Endothelial cell of umbilical vein (primary cell): Measurements from ENCODE around the gene NIPA2. TPM values are rescaled to one million over a fixed set of nuclear protein-coding genes. Genes with fewer than 3 reads are reported as not detected.
"Not testable (repeated sequence)": the region's sequence is repeated elsewhere in the genome, so short reads cannot be mapped to it uniquely, and the experiment has no call there.

Source experiments
- BruUV-seq: library from RNA; stranded (reverse); fragments of 400-500 nt; replicated peaks from 2 replicates; lab custom pipeline; 2021; lab: Mats Ljungman, UMichigan
- CTCF ChIA-PET: fragments of 300-600, 350-600 bp; sonication (Branson Sonifier 250); formaldehyde crosslinking; loops from one replicate; lab custom pipeline; 2021; ENCODE audit warnings: antibody characterized with exemption, inconsistent platforms; lab: Charles Lee
- POLR2A ChIA-PET: fragments of 300-600, 350-600 bp; sonication (Branson Sonifier 250); formaldehyde crosslinking; loops from one replicate; lab custom pipeline; 2021; ENCODE audit warnings: antibody characterized with exemption, inconsistent platforms; lab: Charles Lee
- DNase-seq: peaks from one replicate; pipeline ENCODE4 v3.0.0-alpha.2; 2011; ENCODE audit warnings: low read depth, low spot score
- FAIRE-seq: peaks from 2 replicates; lab custom pipeline; 2011; peaks lifted over from hg19 to GRCh38; lab: Jason Lieb, UNC
- H2AFZ ChIP-seq: 2 replicates; pipeline ENCODE4 v1.6.0; 2012; ENCODE audit warnings: low read depth, low read length, control low read depth, inconsistent platforms
- H3K27ac ChIP-seq: 2 replicates; pipeline ENCODE4 v1.5.1; 2011; ENCODE audit warnings: low read depth, mild to moderate bottlenecking, control low read depth, low read length, moderate library complexity; ENCODE audit not compliant: insufficient read depth
- H3K27me3 ChIP-seq, 2 experiments: 2 replicates each; pipeline versions ENCODE4 v1.6.0 to v1.6.1; 2011; ENCODE audit warnings: low read length in 2 of 2, mixed read lengths in 1 of 2; ENCODE audit not compliant: control insufficient read depth in 2 of 2, insufficient read depth in 2 of 2
- H3K36me3 ChIP-seq, 2 experiments: 2 replicates in 1 of 2; 3 replicates in 1 of 2; pipeline ENCODE4 v1.5.1; 2011; ENCODE audit warnings: low read length in 2 of 2, mild to moderate bottlenecking in 1 of 2, moderate library complexity in 1 of 2; ENCODE audit not compliant: control insufficient read depth in 2 of 2, insufficient read depth in 2 of 2; ENCODE audit errors: extremely low read depth in 1 of 2
- H3K4me1 ChIP-seq: 3 replicates; pipeline ENCODE4 v1.5.1; 2011; ENCODE audit warnings: mild to moderate bottlenecking, low read length; ENCODE audit not compliant: control insufficient read depth, insufficient read depth; ENCODE audit errors: extremely low read depth
- H3K4me2 ChIP-seq: 2 replicates; pipeline ENCODE4 v1.6.1; 2011; ENCODE audit warnings: low read length, control low read depth, mixed read lengths; ENCODE audit not compliant: insufficient read depth
- H3K4me3 ChIP-seq, 3 experiments: fragments of 200-600 bp in 1 of 3; sonication (generic), shearing (Covaris generic) in 1 of 3; replicated peaks in 1 of 3; 2 replicates each; pipeline ENCODE4 v1.5.1; 2011 to 2016; ENCODE audit warnings: control low read depth in 3 of 3, low read length in 3 of 3, mild to moderate bottlenecking in 2 of 3, inconsistent platforms in 1 of 3, low read depth in 1 of 3, moderate library complexity in 1 of 3; ENCODE audit not compliant: insufficient read depth in 1 of 3
- H3K79me2 ChIP-seq: 2 replicates; pipeline ENCODE4 v1.6.0; 2012; ENCODE audit warnings: low read length, inconsistent platforms; ENCODE audit not compliant: control insufficient read depth, insufficient read depth
- H3K9ac ChIP-seq: replicated peaks from 2 replicates; pipeline ENCODE3; 2011; ENCODE audit warnings: low read length, control low read depth; ENCODE audit not compliant: insufficient read depth; ENCODE audit errors: extremely low read depth
- H3K9me1 ChIP-seq: replicated peaks from 3 replicates; pipeline ENCODE4 v1.6.0; 2011; ENCODE audit warnings: mild to moderate bottlenecking, low read length; ENCODE audit not compliant: control insufficient read depth, insufficient read depth; ENCODE audit errors: extremely low read depth
- H3K9me3 ChIP-seq: replicated peaks from 2 replicates; pipeline ENCODE4 v1.5.1; 2012; ENCODE audit warnings: low read length, inconsistent platforms; ENCODE audit not compliant: control insufficient read depth, insufficient read depth
- H4K20me1 ChIP-seq: replicated peaks from 2 replicates; pipeline ENCODE3; 2011; ENCODE audit warnings: mild to moderate bottlenecking, low read length; ENCODE audit not compliant: control insufficient read depth, insufficient read depth; ENCODE audit errors: extremely low read depth
- EZH2 ChIP-seq: IDR thresholded peaks from 2 replicates; pipeline ENCODE4 v1.6.1; 2012; ENCODE audit warnings: borderline replicate concordance, low read depth, mild to moderate bottlenecking, moderate library complexity, low read length, inconsistent platforms; ENCODE audit not compliant: severe bottlenecking
- FOS ChIP-seq: IDR thresholded peaks from 2 replicates; pipeline ENCODE4 v1.6.1; 2011; ENCODE audit warnings: mild to moderate bottlenecking, low read length, moderate library complexity, borderline replicate concordance; ENCODE audit not compliant: insufficient read depth
- GATA2 ChIP-seq: IDR thresholded peaks from 2 replicates; pipeline ENCODE4 v1.7.0; 2011; ENCODE audit warnings: low read depth, mild to moderate bottlenecking, moderate library complexity, mixed read lengths, low read length; ENCODE audit not compliant: insufficient read length, insufficient read depth
- JUN ChIP-seq: IDR thresholded peaks from 2 replicates; pipeline ENCODE4 v1.6.1; 2011; ENCODE audit warnings: borderline replicate concordance, low read depth; ENCODE audit not compliant: insufficient read length, insufficient read depth
- MYC ChIP-seq: IDR thresholded peaks from one replicate; pipeline ENCODE4 v1.6.1; 2011; ENCODE audit warnings: mild to moderate bottlenecking, low read depth, low read length
- POLR2A ChIP-seq: IDR thresholded peaks from 2 replicates; pipeline ENCODE4 v1.6.1; 2012; ENCODE audit warnings: low read depth, mild to moderate bottlenecking, control low read depth, low read length
- POLR2AphosphoS5 ChIP-seq: IDR thresholded peaks from 2 replicates; pipeline ENCODE4 v1.6.1; 2012; ENCODE audit warnings: low read depth, mild to moderate bottlenecking, control low read depth, low read length, moderate library complexity; ENCODE audit not compliant: insufficient read depth
- dilution Hi-C: fragments of 300-500 bp; cut with MboI; formaldehyde crosslinking; loops from one replicate; pipeline ENCODE4 v1.15.0; 2019; ENCODE audit warnings: low sequenced_read_pairs; ENCODE audit not compliant: extremely low pct_ligation_motif_present
- intact Hi-C: fragments of 100-400 bp; cut with micrococcal nuclease; formaldehyde crosslinking; loops from one replicate; pipeline ENCODE4 v1.10.0; 2022
- polyA plus RNA-seq, 4 experiments: library from polyadenylated mRNA; depleted of rRNA in 3 of 4; stranded (reverse) in 3 of 4; unstranded in 1 of 4; fragments of >200 nt; gene quantifications; 2 replicates each; pipeline versions ENCODE4 v1.2.1 to v1.2.3, GENCODE V29; 2011 to 2012; ENCODE audit warnings: missing spikeins in 1 of 4
- total RNA-seq: library from RNA; stranded (reverse); gene quantifications from 2 replicates; pipeline ENCODE4 v1.2.3, GENCODE V29; 2021
- TF ChIP-seq, protein P1 (sequence below): IDR thresholded peaks from 2 replicates; pipeline ENCODE4 v1.6.1; 2011; ENCODE audit not compliant: insufficient read depth, insufficient read length
- TF ChIP-seq, protein P2 (sequence below), 2 donors: IDR thresholded peaks; 1 replicate in 1 of 2; 2 replicates in 1 of 2; pipeline ENCODE4 v1.5.1; 2011; ENCODE audit warnings: low read length in 2 of 2, mild to moderate bottlenecking in 2 of 2, moderate library complexity in 2 of 2, control low read depth in 1 of 2, inconsistent platforms in 1 of 2, low read depth in 1 of 2; ENCODE audit not compliant: insufficient read depth in 1 of 2; ENCODE audit errors: extremely low read depth in 1 of 2

The NIPA2 gene
- total and polyA plus RNA-seq, 2 donors (not counting 3 experiments of a cell fraction or from before 2014, with no cell fraction given) = 55.2 to 75.7 TPM

DNA sequence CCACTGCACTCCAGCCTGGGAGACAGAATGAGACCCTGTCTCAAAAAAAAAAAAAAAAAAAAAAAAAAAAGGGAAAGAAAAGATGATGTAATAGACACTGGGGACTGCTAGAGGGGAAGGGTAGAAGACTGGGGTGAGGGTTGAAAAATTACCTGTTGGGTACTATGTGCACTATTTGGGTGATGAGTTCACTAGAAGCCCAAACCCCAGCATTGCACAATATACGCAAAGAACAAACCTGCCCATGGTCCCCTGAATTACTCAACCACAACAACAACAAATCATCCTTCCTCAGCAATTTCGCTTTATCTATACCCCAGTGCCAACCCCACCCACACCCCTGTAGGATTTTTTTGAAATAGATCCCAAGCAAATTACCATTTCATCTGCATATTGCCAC lies 38.6 kb upstream of the NIPA2 start:
- Histone ChIP-seq H3K79me2 (peaks cover 7% of the 10 kb centered on the region), H3K4me2 (no peak overlapping the region), H3K27ac (no peak overlapping the region), H3K4me1 (no peaks in the 10 kb centered on the region), H3K4me3 (no peak overlapping the region), H3K36me3 (no peaks in the 10 kb centered on the region), H3K9me1 (no peaks in the 10 kb centered on the region), H3K27me3 (no peaks in the 10 kb centered on the region), H4K20me1 (no peaks in the 10 kb centered on the region), H3K9ac (no peak overlapping the region), H3K9me3 (no peaks in the 10 kb centered on the region), H2AFZ (no peak overlapping the region)
- no peak for DNase-seq
- BruUV-seq = no TSS peak
- dilution Hi-C loops (no loop called here), intact Hi-C loops (no loop called here)
- TF ChIP-seq POLR2AphosphoS5 = no peak
- no peak for TF ChIP-seq EZH2
- no peak for TF ChIP-seq POLR2A
- TF ChIP-seq GATA2 = no peak
- no peak for TF ChIP-seq FOS
- TF ChIP-seq MYC = no peak
- TF ChIP-seq, protein P1, sequence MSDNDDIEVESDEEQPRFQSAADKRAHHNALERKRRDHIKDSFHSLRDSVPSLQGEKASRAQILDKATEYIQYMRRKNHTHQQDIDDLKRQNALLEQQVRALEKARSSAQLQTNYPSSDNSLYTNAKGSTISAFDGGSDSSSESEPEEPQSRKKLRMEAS = no peak
- TF ChIP-seq, protein P2, sequence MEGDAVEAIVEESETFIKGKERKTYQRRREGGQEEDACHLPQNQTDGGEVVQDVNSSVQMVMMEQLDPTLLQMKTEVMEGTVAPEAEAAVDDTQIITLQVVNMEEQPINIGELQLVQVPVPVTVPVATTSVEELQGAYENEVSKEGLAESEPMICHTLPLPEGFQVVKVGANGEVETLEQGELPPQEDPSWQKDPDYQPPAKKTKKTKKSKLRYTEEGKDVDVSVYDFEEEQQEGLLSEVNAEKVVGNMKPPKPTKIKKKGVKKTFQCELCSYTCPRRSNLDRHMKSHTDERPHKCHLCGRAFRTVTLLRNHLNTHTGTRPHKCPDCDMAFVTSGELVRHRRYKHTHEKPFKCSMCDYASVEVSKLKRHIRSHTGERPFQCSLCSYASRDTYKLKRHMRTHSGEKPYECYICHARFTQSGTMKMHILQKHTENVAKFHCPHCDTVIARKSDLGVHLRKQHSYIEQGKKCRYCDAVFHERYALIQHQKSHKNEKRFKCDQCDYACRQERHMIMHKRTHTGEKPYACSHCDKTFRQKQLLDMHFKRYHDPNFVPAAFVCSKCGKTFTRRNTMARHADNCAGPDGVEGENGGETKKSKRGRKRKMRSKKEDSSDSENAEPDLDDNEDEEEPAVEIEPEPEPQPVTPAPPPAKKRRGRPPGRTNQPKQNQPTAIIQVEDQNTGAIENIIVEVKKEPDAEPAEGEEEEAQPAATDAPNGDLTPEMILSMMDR (IDR thresholded peaks at IDR 0.05; ENCODE audit: extremely low read depth in 1 of 2, insufficient read depth in 1 of 2, low read depth in 1 of 2, low read length in 2 of 2) = no peak
- no peak for TF ChIP-seq JUN
- CTCF ChIA-PET = no interaction called here
- POLR2A ChIA-PET = no interaction called here
- no peak for FAIRE-seq

DNA sequence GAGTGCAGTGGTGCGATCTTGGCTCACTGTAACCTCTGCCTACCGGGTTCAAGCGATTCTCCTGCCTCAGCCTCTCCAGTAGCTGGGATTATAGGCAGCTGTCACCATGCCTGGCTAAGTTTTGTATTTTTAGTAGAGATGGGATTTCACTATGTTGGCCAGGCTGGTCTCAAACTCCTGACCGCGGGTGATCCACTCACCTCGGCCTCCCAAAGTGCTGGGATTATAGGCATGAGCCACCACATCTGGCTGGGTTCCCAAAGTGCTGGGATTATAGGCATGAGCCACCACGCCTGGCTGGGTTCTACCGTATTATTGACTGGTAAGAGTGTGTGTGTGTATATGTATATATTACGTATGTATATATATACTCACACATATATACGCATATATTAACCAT lies 35.5 kb upstream of the NIPA2 start:
- FAIRE-seq, DNase-seq, BruUV-seq, H3K9ac ChIP-seq, H3K27ac ChIP-seq, H3K4me2 ChIP-seq, dilution Hi-C loops, H4K20me1 ChIP-seq, H2AFZ ChIP-seq, H3K4me1 ChIP-seq, H3K27me3 ChIP-seq, H3K9me1 ChIP-seq, H3K9me3 ChIP-seq, POLR2A ChIA-PET, H3K79me2 ChIP-seq, intact Hi-C loops, CTCF ChIA-PET, H3K4me3 ChIP-seq, H3K36me3 ChIP-seq: not testable (repeated sequence)
